ENCODE data around the gene PLXNC1. TPM values are rescaled to one million over a fixed set of nuclear protein-coding genes. Genes with fewer than 3 reads are reported as not detected.

Gene PLXNC1
- total and polyA plus RNA-seq, 4 donors: 1.7 to 70.0 (median 36.3) TPM

GRCh38 chr12:94172973-94173372, 24.6 kb downstream of the PLXNC1 start:
- peaks cover 0 to 2% (median 0%) of the 10 kb centered on the region in 3 donors for H3K27me3 ChIP-seq (ENCODE audit: control insufficient read depth in 3 of 3, insufficient read depth in 3 of 3, low read length in 2 of 3)
- H3K9ac ChIP-seq (ENCODE audit: insufficient read depth in 1 of 2, low read length in 2 of 2): no peak overlapping the region
- H3K4me1 ChIP-seq (ENCODE audit: control insufficient read depth in 5 of 5, insufficient read depth in 5 of 5, low read length in 5 of 5): peaks cover 0 to 5% (median 0%) of the 10 kb centered on the region in 5 donors
- no peaks in the 10 kb centered on the region for H3K9me3 ChIP-seq (ENCODE audit: control insufficient read depth in 4 of 4, insufficient read depth in 3 of 4, low read length in 3 of 4)
- ATAC-seq (ENCODE audit: insufficient read depth, low FRiP score): peak; percentile 52
- TF ChIP-seq, protein P1, sequence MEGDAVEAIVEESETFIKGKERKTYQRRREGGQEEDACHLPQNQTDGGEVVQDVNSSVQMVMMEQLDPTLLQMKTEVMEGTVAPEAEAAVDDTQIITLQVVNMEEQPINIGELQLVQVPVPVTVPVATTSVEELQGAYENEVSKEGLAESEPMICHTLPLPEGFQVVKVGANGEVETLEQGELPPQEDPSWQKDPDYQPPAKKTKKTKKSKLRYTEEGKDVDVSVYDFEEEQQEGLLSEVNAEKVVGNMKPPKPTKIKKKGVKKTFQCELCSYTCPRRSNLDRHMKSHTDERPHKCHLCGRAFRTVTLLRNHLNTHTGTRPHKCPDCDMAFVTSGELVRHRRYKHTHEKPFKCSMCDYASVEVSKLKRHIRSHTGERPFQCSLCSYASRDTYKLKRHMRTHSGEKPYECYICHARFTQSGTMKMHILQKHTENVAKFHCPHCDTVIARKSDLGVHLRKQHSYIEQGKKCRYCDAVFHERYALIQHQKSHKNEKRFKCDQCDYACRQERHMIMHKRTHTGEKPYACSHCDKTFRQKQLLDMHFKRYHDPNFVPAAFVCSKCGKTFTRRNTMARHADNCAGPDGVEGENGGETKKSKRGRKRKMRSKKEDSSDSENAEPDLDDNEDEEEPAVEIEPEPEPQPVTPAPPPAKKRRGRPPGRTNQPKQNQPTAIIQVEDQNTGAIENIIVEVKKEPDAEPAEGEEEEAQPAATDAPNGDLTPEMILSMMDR (IDR thresholded peaks at IDR 0.05; ENCODE audit: control extremely low read depth, extremely low read depth): no peak
- WGBS, 2 donors: 25 to 56% methylated on average over 9 of the region's 9 CpGs
- no peak overlapping the region for H3K27ac ChIP-seq (ENCODE audit: low read depth in 1 of 2, low read length in 1 of 2)
- peaks cover 0 to 2% (median 0%) of the 10 kb centered on the region in 4 donors for H3K36me3 ChIP-seq (ENCODE audit: control insufficient read depth in 4 of 4, insufficient read depth in 4 of 4, low read length in 4 of 4)
- no peak overlapping the region for H3K4me3 ChIP-seq
- DNase-seq: peak; percentile 44 to 83 (median 59)

DNA sequence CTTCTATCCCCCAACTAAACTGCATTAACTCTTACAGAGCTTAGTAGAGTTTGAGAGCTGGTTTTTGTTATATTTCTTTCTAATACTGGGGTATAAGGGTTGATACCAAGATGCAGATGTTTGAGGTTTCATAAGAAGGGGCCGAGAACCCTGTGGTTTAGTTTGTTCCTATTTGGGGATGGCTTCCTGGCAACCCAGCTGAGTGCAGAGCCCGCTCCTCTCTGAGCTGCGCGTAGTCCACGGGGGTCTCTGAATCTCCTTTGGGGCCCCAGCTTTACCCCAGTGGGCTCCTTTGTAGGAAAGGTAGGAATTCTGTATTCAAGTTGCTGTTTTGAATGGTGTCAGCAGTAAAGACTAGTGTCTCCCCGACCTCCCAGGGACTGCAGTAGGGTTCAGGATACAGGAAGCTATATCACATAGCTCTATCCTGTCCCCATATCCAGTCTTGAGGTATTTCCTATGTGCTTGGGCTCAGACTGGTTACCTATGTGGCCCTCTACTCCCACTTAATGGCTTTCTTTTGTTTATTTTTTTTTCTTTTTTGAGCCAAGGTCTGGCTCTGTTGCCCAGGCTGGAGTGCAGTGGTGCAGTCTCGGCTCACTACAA, 25.4 kb downstream of the PLXNC1 start:
- Histone ChIP-seq H3K36me3 (ENCODE audit: control insufficient read depth in 4 of 4, insufficient read depth in 4 of 4, low read length in 4 of 4) (peaks cover 0 to 2% (median 0%) of the 10 kb centered on the region in 4 donors), H3K4me1 (ENCODE audit: control insufficient read depth in 5 of 5, insufficient read depth in 5 of 5, low read length in 5 of 5) (peaks cover 0 to 2% (median 0%) of the 10 kb centered on the region in 5 donors), H3K9ac (ENCODE audit: insufficient read depth in 1 of 2, low read length in 2 of 2) (no peak overlapping the region), H3K4me3 (no peak overlapping the region), H3K9me3 (ENCODE audit: control insufficient read depth in 4 of 4, insufficient read depth in 3 of 4, low read length in 3 of 4) (no peaks in the 10 kb centered on the region), H3K27me3 (ENCODE audit: control insufficient read depth in 3 of 3, insufficient read depth in 3 of 3, low read length in 2 of 3) (peaks cover 0 to 2% (median 0%) of the 10 kb centered on the region in 3 donors), H3K27ac (ENCODE audit: low read depth in 1 of 2, low read length in 1 of 2) (peak overlapping the region in 1 of 2 donors; percentile 44)
- ATAC-seq (ENCODE audit: insufficient read depth, low FRiP score) (no peak), DNase-seq (no peak)
- TF ChIP-seq, protein P1 (IDR thresholded peaks at IDR 0.05; ENCODE audit: control extremely low read depth, extremely low read depth): no peak
- 32 to 67% methylated on average over 7 of the region's 7 CpGs for WGBS, 2 donors

- Histone ChIP-seq H3K27me3 (ENCODE audit: control insufficient read depth in 3 of 3, insufficient read depth in 3 of 3, low read length in 2 of 3) (peaks cover 0 to 2% (median 0%) of the 10 kb centered on the region in 3 donors), H3K4me3 (no peak overlapping the region), H3K4me1 (ENCODE audit: control insufficient read depth in 5 of 5, insufficient read depth in 5 of 5, low read length in 5 of 5) (peaks cover 0 to 2% (median 0%) of the 10 kb centered on the region in 5 donors), H3K27ac (ENCODE audit: low read depth in 1 of 2, low read length in 1 of 2) (no peak overlapping the region), H3K36me3 (ENCODE audit: control insufficient read depth in 4 of 4, insufficient read depth in 4 of 4, low read length in 4 of 4) (peaks cover 0 to 2% (median 0%) of the 10 kb centered on the region in 4 donors), H3K9me3 (ENCODE audit: control insufficient read depth in 4 of 4, insufficient read depth in 3 of 4, low read length in 3 of 4) (no peaks in the 10 kb centered on the region), H3K9ac (ENCODE audit: insufficient read depth in 1 of 2, low read length in 2 of 2) (no peak overlapping the region)
- TF ChIP-seq, protein P1 (IDR thresholded peaks at IDR 0.05; ENCODE audit: control extremely low read depth, extremely low read depth): no peak
- ATAC-seq (ENCODE audit: insufficient read depth, low FRiP score) (no peak), DNase-seq (no peak)
- 9 to 49% methylated on average over 1 of the region's 1 CpG for WGBS, 2 donors
Measured at GRCh38 chr12:94174576-94174975, 26.2 kb downstream of the PLXNC1 start.

Data from lung (tissue), 12 donors.